ENCODE measurements around the gene KCTD7. TPM values are rescaled to one million over a fixed set of nuclear protein-coding genes. Genes with fewer than 3 reads are reported as not detected.
A peak's percentile ranks its signal among the peaks of the same experiment; 100 is the strongest.

Gene KCTD7
- total and polyA plus RNA-seq, 2 of the 13 experiments (the other 11 are each of a cell fraction or from before 2014, with no cell fraction given) = 7.3 to 13.5 TPM

DNA sequence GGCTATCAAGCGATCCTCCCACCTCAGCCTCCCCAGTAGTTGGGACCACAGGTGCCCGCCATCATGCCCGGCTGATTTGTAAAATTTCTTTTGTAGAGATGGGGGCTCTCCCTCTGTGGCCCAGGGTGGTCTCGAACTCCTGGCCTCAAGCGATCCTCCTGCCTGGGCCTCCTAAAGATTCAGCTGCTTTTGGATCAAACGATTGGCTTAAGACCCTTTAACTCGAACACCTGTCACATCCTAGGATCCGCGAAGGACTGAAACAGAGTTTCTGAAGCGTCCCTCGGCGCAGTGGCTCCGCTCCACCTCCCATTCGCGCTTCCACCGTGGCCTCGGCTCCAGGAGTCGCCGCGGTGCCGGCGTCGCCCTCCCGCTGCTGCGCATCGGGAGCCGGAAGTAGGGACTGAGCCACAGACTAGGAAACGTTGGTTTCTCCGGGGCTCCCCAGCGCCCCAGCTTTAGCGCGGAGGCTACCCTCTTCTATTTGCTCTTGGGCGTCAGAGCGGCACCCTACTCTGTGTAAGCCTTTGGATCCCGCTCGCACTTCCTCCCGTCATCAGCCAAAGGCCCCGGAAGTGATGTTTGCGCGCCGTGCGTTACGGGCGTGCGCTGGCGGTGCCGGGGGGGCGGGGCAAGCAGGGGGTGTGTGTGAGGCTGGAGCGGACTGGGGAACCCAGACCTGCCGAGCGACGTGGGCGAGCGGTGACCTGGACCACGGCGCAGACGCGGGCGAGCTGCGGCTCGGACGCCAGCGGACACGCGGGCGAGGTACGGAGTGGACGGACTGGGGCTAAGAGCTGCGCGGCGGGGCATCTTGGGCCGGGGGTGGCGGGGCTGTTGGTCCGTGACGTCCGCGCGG lies 53.0 kb downstream of the KCTD7 start (continued):
- TF ChIP-seq RFX5 (IDR thresholded peaks at IDR 0.05; ENCODE audit: low read depth, low read length) = no peak; the same call in 1 of the 2 replicates
- TF ChIP-seq HMG20B (CRISPR knock-in tag; conservative IDR thresholded peaks at IDR 0.05) = no peak
- 0 out of 2 replicates have a peak, but pooled peaks have one; percentile 33 for TF ChIP-seq MTF1 (CRISPR knock-in tag; IDR thresholded peaks at IDR 0.05)
- TF ChIP-seq, protein P1, sequence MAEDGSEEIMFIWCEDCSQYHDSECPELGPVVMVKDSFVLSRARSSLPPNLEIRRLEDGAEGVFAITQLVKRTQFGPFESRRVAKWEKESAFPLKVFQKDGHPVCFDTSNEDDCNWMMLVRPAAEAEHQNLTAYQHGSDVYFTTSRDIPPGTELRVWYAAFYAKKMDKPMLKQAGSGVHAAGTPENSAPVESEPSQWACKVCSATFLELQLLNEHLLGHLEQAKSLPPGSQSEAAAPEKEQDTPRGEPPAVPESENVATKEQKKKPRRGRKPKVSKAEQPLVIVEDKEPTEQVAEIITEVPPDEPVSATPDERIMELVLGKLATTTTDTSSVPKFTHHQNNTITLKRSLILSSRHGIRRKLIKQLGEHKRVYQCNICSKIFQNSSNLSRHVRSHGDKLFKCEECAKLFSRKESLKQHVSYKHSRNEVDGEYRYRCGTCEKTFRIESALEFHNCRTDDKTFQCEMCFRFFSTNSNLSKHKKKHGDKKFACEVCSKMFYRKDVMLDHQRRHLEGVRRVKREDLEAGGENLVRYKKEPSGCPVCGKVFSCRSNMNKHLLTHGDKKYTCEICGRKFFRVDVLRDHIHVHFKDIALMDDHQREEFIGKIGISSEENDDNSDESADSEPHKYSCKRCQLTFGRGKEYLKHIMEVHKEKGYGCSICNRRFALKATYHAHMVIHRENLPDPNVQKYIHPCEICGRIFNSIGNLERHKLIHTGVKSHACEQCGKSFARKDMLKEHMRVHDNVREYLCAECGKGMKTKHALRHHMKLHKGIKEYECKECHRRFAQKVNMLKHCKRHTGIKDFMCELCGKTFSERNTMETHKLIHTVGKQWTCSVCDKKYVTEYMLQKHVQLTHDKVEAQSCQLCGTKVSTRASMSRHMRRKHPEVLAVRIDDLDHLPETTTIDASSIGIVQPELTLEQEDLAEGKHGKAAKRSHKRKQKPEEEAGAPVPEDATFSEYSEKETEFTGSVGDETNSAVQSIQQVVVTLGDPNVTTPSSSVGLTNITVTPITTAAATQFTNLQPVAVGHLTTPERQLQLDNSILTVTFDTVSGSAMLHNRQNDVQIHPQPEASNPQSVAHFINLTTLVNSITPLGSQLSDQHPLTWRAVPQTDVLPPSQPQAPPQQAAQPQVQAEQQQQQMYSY (CRISPR knock-in tag; IDR thresholded peaks at IDR 0.05) = 0 out of 2 replicates have a peak, but pooled peaks have one; percentile 32
- TF ChIP-seq, protein P2, sequence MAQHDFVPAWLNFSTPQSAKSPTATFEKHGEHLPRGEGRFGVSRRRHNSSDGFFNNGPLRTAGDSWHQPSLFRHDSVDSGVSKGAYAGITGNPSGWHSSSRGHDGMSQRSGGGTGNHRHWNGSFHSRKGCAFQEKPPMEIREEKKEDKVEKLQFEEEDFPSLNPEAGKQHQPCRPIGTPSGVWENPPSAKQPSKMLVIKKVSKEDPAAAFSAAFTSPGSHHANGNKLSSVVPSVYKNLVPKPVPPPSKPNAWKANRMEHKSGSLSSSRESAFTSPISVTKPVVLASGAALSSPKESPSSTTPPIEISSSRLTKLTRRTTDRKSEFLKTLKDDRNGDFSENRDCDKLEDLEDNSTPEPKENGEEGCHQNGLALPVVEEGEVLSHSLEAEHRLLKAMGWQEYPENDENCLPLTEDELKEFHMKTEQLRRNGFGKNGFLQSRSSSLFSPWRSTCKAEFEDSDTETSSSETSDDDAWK (CRISPR knock-in tag; IDR thresholded peaks at IDR 0.05) = no peak
- peak; percentile 26; the same call in 1 of the 2 replicates for TF ChIP-seq ZNF607 (CRISPR knock-in tag; IDR thresholded peaks at IDR 0.05; ENCODE audit: borderline replicate concordance)
- TF ChIP-seq, protein P3, sequence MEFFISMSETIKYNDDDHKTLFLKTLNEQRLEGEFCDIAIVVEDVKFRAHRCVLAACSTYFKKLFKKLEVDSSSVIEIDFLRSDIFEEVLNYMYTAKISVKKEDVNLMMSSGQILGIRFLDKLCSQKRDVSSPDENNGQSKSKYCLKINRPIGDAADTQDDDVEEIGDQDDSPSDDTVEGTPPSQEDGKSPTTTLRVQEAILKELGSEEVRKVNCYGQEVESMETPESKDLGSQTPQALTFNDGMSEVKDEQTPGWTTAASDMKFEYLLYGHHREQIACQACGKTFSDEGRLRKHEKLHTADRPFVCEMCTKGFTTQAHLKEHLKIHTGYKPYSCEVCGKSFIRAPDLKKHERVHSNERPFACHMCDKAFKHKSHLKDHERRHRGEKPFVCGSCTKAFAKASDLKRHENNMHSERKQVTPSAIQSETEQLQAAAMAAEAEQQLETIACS (CRISPR knock-in tag; IDR thresholded peaks at IDR 0.05) = 0 out of 2 replicates have a peak, but pooled peaks have one; percentile 19
- peak; percentile 68; the same call in 1 of the 2 replicates for TF ChIP-seq JUN (CRISPR knock-in tag; IDR thresholded peaks at IDR 0.05)
- TF ChIP-seq ZFP37 (CRISPR knock-in tag; IDR thresholded peaks at IDR 0.05; ENCODE audit: borderline replicate concordance) = no peak
- TF ChIP-seq ZFYVE20 (CRISPR knock-in tag; IDR thresholded peaks at IDR 0.05; ENCODE audit: borderline replicate concordance, low read depth) = no peak
- TF ChIP-seq GATAD1 (CRISPR knock-in tag; IDR thresholded peaks at IDR 0.05) = peak; percentile 89
- TF ChIP-seq FOSL2 (CRISPR knock-in tag; IDR thresholded peaks at IDR 0.05) = peak; percentile 27; the same call in 1 of the 2 replicates
- TF ChIP-seq WIZ (CRISPR knock-in tag; IDR thresholded peaks at IDR 0.05) = no peak
- no peak for TF ChIP-seq MBNL3 (CRISPR knock-in tag; conservative IDR thresholded peaks at IDR 0.05)
- TF ChIP-seq, protein P4, sequence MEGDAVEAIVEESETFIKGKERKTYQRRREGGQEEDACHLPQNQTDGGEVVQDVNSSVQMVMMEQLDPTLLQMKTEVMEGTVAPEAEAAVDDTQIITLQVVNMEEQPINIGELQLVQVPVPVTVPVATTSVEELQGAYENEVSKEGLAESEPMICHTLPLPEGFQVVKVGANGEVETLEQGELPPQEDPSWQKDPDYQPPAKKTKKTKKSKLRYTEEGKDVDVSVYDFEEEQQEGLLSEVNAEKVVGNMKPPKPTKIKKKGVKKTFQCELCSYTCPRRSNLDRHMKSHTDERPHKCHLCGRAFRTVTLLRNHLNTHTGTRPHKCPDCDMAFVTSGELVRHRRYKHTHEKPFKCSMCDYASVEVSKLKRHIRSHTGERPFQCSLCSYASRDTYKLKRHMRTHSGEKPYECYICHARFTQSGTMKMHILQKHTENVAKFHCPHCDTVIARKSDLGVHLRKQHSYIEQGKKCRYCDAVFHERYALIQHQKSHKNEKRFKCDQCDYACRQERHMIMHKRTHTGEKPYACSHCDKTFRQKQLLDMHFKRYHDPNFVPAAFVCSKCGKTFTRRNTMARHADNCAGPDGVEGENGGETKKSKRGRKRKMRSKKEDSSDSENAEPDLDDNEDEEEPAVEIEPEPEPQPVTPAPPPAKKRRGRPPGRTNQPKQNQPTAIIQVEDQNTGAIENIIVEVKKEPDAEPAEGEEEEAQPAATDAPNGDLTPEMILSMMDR (CRISPR knock-in tag; IDR thresholded peaks at IDR 0.05) = 0 out of 2 replicates have a peak, but pooled peaks have one; percentile 5
- TF ChIP-seq GLI4 (CRISPR knock-in tag; IDR thresholded peaks at IDR 0.05; ENCODE audit: borderline replicate concordance) = no peak; the same call in 1 of the 2 replicates
- TF ChIP-seq PTBP1 (IDR thresholded peaks at IDR 0.05; ENCODE audit: low read depth, low read length, poor library complexity, severe bottlenecking) = no peak
- TF ChIP-seq ZNF143 (CRISPR knock-in tag; IDR thresholded peaks at IDR 0.05) = peak; percentile 73

Measured in HepG2 (cell line).